Loucy (cell line): ENCODE results near the gene PRRC2B.

ENCODE experiments used
- CTCF ChIP-seq: fragments of 200-600 bp; sonication (generic); conservative IDR thresholded peaks from 2 replicates; pipeline ENCODE4 v1.5.1; 2014; ENCODE audit warnings: mild to moderate bottlenecking, antibody characterized with exemption, low read length
- EZH2phosphoT487 ChIP-seq: fragments of 200-600 bp; IDR thresholded peaks from 2 replicates; pipeline ENCODE4 v1.6.1; 2018; ENCODE audit warnings: antibody characterized with exemption, mild to moderate bottlenecking, moderate library complexity, borderline replicate concordance

DNA sequence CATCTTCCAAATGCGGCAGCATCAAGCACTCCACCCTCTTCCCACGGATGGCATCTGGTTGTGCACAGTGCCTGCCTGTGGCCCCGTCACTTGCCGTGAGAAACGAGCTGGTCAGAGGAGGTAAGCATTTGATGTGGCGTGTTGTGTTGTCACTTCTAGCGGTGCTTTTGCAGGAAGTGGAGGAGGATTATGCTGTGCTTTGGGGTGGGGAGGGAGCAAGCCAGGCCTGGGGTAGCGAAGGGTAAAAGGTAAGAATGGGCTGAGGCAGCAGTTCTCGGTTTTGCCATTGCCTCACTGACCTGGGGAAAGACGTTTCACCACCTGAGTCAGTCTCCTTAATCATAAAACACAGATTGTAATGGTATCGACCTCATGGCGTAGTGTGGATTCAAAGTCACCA, 106.5 kb downstream of the PRRC2B start:
- TF ChIP-seq CTCF (no peak), EZH2phosphoT487 (no peak)
